Neural crest cell (in vitro differentiated cells): Measurements from ENCODE around the gene LDLR. TPM values are rescaled to one million over a fixed set of nuclear protein-coding genes. Genes with fewer than 3 reads are reported as not detected.
A peak's percentile ranks its signal among the peaks of the same experiment; 100 is the strongest.

Experiments
- DNase-seq: peaks from one replicate; pipeline ENCODE4 v3.0.0; 2021; ENCODE audit warnings: low read depth, mixed read lengths, low spot score
- H3K27ac Mint-ChIP-seq: one replicate; pipeline ENCODE4 v1.8.0; 2021; ENCODE audit warnings: mild to moderate bottlenecking, mixed read lengths; ENCODE audit not compliant: unreplicated experiment
- H3K27me3 Mint-ChIP-seq: 2 replicates; pipeline ENCODE4 v1.8.0; 2021; ENCODE audit warnings: low read depth, mild to moderate bottlenecking, mixed read lengths
- H3K36me3 Mint-ChIP-seq: 2 replicates; pipeline ENCODE4 v1.8.0; 2021; ENCODE audit warnings: low read depth, mild to moderate bottlenecking, mixed read lengths
- H3K4me1 Mint-ChIP-seq: 2 replicates; pipeline ENCODE4 v1.8.0; 2021; ENCODE audit warnings: mixed read lengths
- H3K4me3 Mint-ChIP-seq: one replicate; pipeline ENCODE4 v1.8.0; 2021; ENCODE audit warnings: mild to moderate bottlenecking, mixed read lengths
- H3K9me3 Mint-ChIP-seq: 2 replicates; pipeline ENCODE4 v1.8.0; 2021; ENCODE audit warnings: mixed read lengths
- CTCF ChIP-seq: fragments of 200-600 bp; sonication (generic); conservative IDR thresholded peaks from 2 replicates; pipeline ENCODE4 v1.5.0; 2021; ENCODE audit warnings: antibody characterized with exemption, mild to moderate bottlenecking
- long read RNA-seq: library from polyadenylated mRNA; unstranded; transcript quantifications from one replicate; pipeline ENCODE4 v2.0.0, GENCODE V29; 2020
- total RNA-seq: library from RNA; stranded (reverse); gene quantifications from 2 replicates; pipeline ENCODE4 v1.2.1, GENCODE V29; 2021

The LDLR gene
- total RNA-seq: 141 and 152 TPM in 2 replicates
- long read RNA-seq, transcript LDLR-208 (18 exons, 3,617 nt): major isoform, 17 of 43 reads
- long read RNA-seq, partial matches to known transcripts: 11 of 43 reads
- long read RNA-seq, other reads (novel, unspliced or antisense): 14 of 43 reads

- H3K4me3 Mint-ChIP-seq: peak within 1 kb of the TSS; percentile 99
- TF ChIP-seq CTCF: no peak
- H3K27ac Mint-ChIP-seq: peak within 1 kb of the TSS; percentile 98
- no peaks in the 10 kb centered on the region for H3K9me3 Mint-ChIP-seq
- no peaks in the 10 kb centered on the region for H3K27me3 Mint-ChIP-seq
- peak; percentile 77 for DNase-seq
- H3K36me3 Mint-ChIP-seq: peaks cover 6% of the 10 kb centered on the region
- H3K4me1 Mint-ChIP-seq: peaks cover 34% of the 10 kb centered on the region
Measured at GRCh38 chr19:11089254-11090013, at the start of gene LDLR. Gene LDLR, plus strand, starts transcription at chr19:11089463. Its CDS starts 86 bp downstream, at chr19:11089549.

GRCh38 chr19:11041194-11041593 lies 48.1 kb upstream of the LDLR start:
- H3K4me1 Mint-ChIP-seq: no peaks in the 10 kb centered on the region
- no peak overlapping the region for H3K27ac Mint-ChIP-seq
- peaks cover 27% of the 10 kb centered on the region for H3K36me3 Mint-ChIP-seq
- H3K27me3 Mint-ChIP-seq: no peaks in the 10 kb centered on the region
- H3K9me3 Mint-ChIP-seq: no peaks in the 10 kb centered on the region
- no peak for TF ChIP-seq CTCF
- no peak overlapping the region for H3K4me3 Mint-ChIP-seq
- DNase-seq: no peak

- Mint-ChIP-seq H3K36me3 (peaks cover 24% of the 10 kb centered on the region), H3K27me3 (no peaks in the 10 kb centered on the region), H3K9me3 (no peaks in the 10 kb centered on the region), H3K4me1 (no peaks in the 10 kb centered on the region), H3K27ac (peak overlapping the region; percentile 19), H3K4me3 (no peak overlapping the region)
- no peak for DNase-seq
- no peak for TF ChIP-seq CTCF
Measured at GRCh38 chr19:11041966-11042627, 47.2 kb upstream of the LDLR start.

- H3K9me3 Mint-ChIP-seq: no peaks in the 10 kb centered on the region
- H3K4me3 Mint-ChIP-seq: no peak overlapping the region
- no peak for DNase-seq
- no peak overlapping the region for H3K27ac Mint-ChIP-seq
- no peak for TF ChIP-seq CTCF
- no peaks in the 10 kb centered on the region for H3K4me1 Mint-ChIP-seq
- peaks cover 16% of the 10 kb centered on the region for H3K36me3 Mint-ChIP-seq
- no peaks in the 10 kb centered on the region for H3K27me3 Mint-ChIP-seq
Measured at GRCh38 chr19:11044431-11044830, 44.8 kb upstream of the LDLR start.

GRCh38 chr19:11045536-11045935 lies 43.7 kb upstream of the LDLR start:
- no peaks in the 10 kb centered on the region for H3K27me3 Mint-ChIP-seq
- H3K36me3 Mint-ChIP-seq: peaks cover 16% of the 10 kb centered on the region
- no peaks in the 10 kb centered on the region for H3K9me3 Mint-ChIP-seq
- no peak overlapping the region for H3K4me3 Mint-ChIP-seq
- no peak overlapping the region for H3K27ac Mint-ChIP-seq
- H3K4me1 Mint-ChIP-seq: no peaks in the 10 kb centered on the region
- no peak for TF ChIP-seq CTCF
- DNase-seq: no peak
